NT2/D1 (cell line): Measurements from ENCODE around the gene MED1.

Experiments used
- DNase-seq: peaks from one replicate; pipeline ENCODE4 v3.0.0-alpha.2; 2011; ENCODE audit warnings: low read depth, low spot score
- H3K27me3 ChIP-seq: 2 replicates; pipeline ENCODE4 v1.6.0; 2011; ENCODE audit warnings: mild to moderate bottlenecking; ENCODE audit not compliant: insufficient read length, insufficient read depth
- H3K36me3 ChIP-seq: 2 replicates; pipeline ENCODE4 v1.6.1; 2011; ENCODE audit warnings: mild to moderate bottlenecking, low read length, mixed read lengths; ENCODE audit not compliant: insufficient read depth, insufficient read length
- H3K4me1 ChIP-seq: 2 replicates; pipeline ENCODE4 v1.5.1; 2011; ENCODE audit not compliant: insufficient read depth, insufficient read length
- H3K4me3 ChIP-seq: 2 replicates; pipeline ENCODE4 v1.5.1; 2011; ENCODE audit warnings: low read depth; ENCODE audit not compliant: insufficient read length
- H3K9ac ChIP-seq: 2 replicates; pipeline ENCODE4 v1.6.0; 2011; ENCODE audit warnings: low read depth; ENCODE audit not compliant: insufficient read length
- H3K9me3 ChIP-seq: 2 replicates; pipeline ENCODE4 v1.5.1; 2011; ENCODE audit warnings: mild to moderate bottlenecking, low read length; ENCODE audit not compliant: insufficient read depth
- SUZ12 ChIP-seq: IDR thresholded peaks from 2 replicates; pipeline ENCODE4 v1.6.1; 2011; ENCODE audit not compliant: insufficient read length, insufficient read depth; ENCODE audit errors: extremely low read depth
- YY1 ChIP-seq: IDR thresholded peaks from 2 replicates; pipeline ENCODE4 v1.6.1; 2011; ENCODE audit not compliant: insufficient read length, insufficient read depth
- ZNF274 ChIP-seq: IDR thresholded peaks from 2 replicates; pipeline ENCODE4 v1.6.1; 2011; ENCODE audit warnings: mild to moderate bottlenecking, low read depth, low read length

Gene MED1

DNA sequence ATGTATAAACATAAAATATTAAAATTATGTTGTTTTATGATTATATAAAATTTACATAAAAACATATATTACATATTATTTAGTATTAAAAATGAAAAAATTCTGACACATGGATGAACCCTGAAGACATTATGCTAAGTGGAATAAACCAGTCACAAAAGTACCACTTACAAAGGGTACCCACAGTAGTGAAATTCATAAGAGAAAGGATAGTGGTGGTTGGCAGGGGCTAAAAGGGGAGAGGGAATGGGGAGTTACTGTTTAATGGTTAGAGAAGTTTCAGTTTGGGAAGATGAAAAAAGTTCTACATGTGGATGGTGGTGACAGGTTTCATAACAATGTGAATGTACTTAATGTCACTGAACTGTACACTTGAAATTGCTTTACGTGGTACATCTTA is 91.1 kb downstream of the MED1 start:
- no peak overlapping the region for H3K4me3 ChIP-seq
- H3K27me3 ChIP-seq, result no peaks in the 10 kb centered on the region
- no peak for DNase-seq
- no peaks in the 10 kb centered on the region for H3K36me3 ChIP-seq
- H3K4me1 ChIP-seq, result no peaks in the 10 kb centered on the region
- no peaks in the 10 kb centered on the region for H3K9me3 ChIP-seq
- no peak for TF ChIP-seq SUZ12
- no peak for TF ChIP-seq ZNF274
- TF ChIP-seq YY1, result no peak
- H3K9ac ChIP-seq, result no peak overlapping the region

DNA sequence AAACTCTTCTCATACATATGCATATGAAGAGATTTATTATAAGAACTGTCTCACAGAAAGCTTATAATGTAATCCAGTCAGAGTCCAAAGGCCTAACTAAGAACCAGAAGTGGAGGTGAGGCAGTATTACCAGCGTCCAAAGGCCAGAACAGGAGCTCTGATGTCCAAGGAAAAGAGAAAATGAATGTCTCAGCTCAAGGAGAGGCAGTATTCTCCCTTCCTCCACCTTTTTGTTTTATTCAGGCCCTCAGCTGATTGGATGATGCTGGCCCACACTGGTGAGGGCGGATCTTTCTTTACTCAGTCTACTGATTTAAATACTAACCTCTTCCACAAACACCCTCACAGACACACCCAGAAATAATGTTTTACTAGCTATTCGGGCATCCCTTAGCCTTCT is 93.1 kb downstream of the MED1 start:
- TF ChIP-seq YY1, result no peak
- no peak for TF ChIP-seq ZNF274
- TF ChIP-seq SUZ12, result no peak
- H3K9me3 ChIP-seq, result no peaks in the 10 kb centered on the region
- H3K4me1 ChIP-seq, result no peaks in the 10 kb centered on the region
- no peak overlapping the region for H3K4me3 ChIP-seq
- DNase-seq, result no peak
- no peaks in the 10 kb centered on the region for H3K36me3 ChIP-seq
- no peak overlapping the region for H3K9ac ChIP-seq
- no peaks in the 10 kb centered on the region for H3K27me3 ChIP-seq

- H3K27me3 ChIP-seq, result no peaks in the 10 kb centered on the region
- H3K4me3 ChIP-seq, result no peak overlapping the region
- TF ChIP-seq SUZ12 (no peak), ZNF274 (no peak), YY1 (no peak)
- no peaks in the 10 kb centered on the region for H3K9me3 ChIP-seq
- H3K4me1 ChIP-seq, result no peaks in the 10 kb centered on the region
- no peak overlapping the region for H3K9ac ChIP-seq
- H3K36me3 ChIP-seq, result no peaks in the 10 kb centered on the region
- DNase-seq, result no peak
Observed at GRCh38 chr17:39357488-39357887, 93.6 kb downstream of the MED1 start.
